HL-60/S4 treated with phorbol 12-myristate 13-acetate at 8.2 ng/mL for 4 days and 3 days (cell line): ENCODE results near the gene NLRP4.

Experiments
- in situ Hi-C: fragments of 300-500 bp; cut with MboI; formaldehyde crosslinking; loops from 2 replicates; pipeline ENCODE4 v1.15.0; 2022; ENCODE audit warnings: low sequenced_read_pairs

Gene NLRP4, protein sequence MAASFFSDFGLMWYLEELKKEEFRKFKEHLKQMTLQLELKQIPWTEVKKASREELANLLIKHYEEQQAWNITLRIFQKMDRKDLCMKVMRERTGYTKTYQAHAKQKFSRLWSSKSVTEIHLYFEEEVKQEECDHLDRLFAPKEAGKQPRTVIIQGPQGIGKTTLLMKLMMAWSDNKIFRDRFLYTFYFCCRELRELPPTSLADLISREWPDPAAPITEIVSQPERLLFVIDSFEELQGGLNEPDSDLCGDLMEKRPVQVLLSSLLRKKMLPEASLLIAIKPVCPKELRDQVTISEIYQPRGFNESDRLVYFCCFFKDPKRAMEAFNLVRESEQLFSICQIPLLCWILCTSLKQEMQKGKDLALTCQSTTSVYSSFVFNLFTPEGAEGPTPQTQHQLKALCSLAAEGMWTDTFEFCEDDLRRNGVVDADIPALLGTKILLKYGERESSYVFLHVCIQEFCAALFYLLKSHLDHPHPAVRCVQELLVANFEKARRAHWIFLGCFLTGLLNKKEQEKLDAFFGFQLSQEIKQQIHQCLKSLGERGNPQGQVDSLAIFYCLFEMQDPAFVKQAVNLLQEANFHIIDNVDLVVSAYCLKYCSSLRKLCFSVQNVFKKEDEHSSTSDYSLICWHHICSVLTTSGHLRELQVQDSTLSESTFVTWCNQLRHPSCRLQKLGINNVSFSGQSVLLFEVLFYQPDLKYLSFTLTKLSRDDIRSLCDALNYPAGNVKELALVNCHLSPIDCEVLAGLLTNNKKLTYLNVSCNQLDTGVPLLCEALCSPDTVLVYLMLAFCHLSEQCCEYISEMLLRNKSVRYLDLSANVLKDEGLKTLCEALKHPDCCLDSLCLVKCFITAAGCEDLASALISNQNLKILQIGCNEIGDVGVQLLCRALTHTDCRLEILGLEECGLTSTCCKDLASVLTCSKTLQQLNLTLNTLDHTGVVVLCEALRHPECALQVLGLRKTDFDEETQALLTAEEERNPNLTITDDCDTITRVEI

DNA sequence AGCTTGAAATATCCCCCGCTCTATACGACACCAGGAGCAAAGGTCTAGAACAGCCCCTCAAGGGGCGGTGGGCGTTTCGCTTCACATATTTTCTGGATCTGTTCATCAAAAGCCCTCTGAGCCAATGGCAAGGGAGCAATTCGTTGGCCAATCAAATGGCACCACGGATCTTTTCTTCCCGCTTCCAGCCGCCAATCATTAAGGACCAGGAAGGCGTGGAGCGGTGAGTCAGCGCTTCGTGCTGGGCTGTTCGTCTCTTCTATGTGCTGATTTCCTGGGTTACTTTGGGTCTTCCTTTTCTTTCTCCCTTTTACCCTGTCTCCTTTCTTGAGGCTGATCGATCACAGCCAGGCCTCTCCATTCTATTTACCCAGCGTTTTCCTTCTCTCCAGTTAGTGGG lies at the start of gene NLRP4:
NLRP4 (plus strand) TSS at position 201 of the 400 bp plus-strand sequence. CDS start 15,541 bp downstream, outside the sequence.
- in situ Hi-C loops, result no loop called here

- in situ Hi-C loops, result no loop called here
Measured at GRCh38 chr19:55795021-55795420, 41.3 kb upstream of the NLRP4 start.

DNA sequence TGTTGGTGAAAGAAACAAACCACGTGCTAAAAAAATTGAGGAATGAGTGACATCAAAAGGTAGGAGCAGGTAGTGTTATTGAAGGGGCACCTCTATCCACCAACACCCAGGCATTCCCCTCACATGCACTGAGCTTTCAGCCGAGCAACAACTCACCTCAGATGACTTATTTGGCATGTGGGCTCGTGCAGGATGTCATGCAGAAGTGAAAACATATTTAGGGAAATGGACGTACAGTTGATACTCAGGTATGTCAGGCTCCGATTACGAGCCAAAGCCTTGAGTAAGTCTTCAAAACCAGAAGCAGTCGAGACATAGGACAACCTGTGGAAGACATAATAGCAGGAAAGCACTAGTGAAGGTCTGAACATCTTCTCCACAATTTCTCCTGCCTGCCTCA lies 34.9 kb upstream of the NLRP4 start:
- in situ Hi-C loops, result no loop called here

- in situ Hi-C loops, result no loop called here
Measured at GRCh38 chr19:55802281-55802680, 34.1 kb upstream of the NLRP4 start.

GRCh38 chr19:55809381-55810058 lies 26.8 kb upstream of the NLRP4 start:
- in situ Hi-C loops, result no loop called here

GRCh38 chr19:55811340-55811739 lies 25.0 kb upstream of the NLRP4 start:
- in situ Hi-C loops, result no loop called here

- in situ Hi-C loops, result no loop called here
Measured at GRCh38 chr19:55812449-55812848, 23.9 kb upstream of the NLRP4 start.

GRCh38 chr19:55813906-55814305 lies 22.4 kb upstream of the NLRP4 start:
- in situ Hi-C loops, result no loop called here

GRCh38 chr19:55820037-55820436 lies 16.3 kb upstream of the NLRP4 start:
- in situ Hi-C loops, result no loop called here

GRCh38 chr19:55830656-55831055 lies 5.7 kb upstream of the NLRP4 start:
- in situ Hi-C loops, result no loop called here

- in situ Hi-C loops, result no loop called here
Measured at GRCh38 chr19:55831846-55832245, 4.5 kb upstream of the NLRP4 start, which contains the start of gene NLRP11. Gene NLRP11, minus strand, starts transcription at chr19:55831999. Its CDS starts 13,825 bp downstream, at chr19:55818174.

- in situ Hi-C loops, result no loop called here
Measured at GRCh38 chr19:55832676-55833075, 3.7 kb upstream of the NLRP4 start.

DNA sequence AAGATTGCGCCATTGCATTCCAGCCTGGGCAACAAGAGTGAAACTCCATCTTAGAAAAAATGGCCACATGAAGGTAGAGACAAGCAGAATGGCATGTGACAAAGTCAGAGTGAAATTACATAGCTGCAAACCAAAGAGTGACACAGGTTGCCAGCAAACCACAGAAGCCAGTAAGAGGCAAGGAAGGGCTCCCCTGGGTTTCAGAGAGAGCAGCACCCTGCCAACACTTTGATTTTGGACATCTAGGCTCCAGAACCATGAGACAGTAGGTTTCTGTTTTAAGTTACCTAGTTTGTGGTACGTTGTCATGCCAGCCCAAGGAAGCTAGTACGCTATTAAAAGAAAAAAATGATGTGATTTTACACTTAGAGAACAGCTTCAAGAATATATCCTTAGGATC lies 1.9 kb downstream of the NLRP4 start:
- in situ Hi-C loops, result no loop called here

DNA sequence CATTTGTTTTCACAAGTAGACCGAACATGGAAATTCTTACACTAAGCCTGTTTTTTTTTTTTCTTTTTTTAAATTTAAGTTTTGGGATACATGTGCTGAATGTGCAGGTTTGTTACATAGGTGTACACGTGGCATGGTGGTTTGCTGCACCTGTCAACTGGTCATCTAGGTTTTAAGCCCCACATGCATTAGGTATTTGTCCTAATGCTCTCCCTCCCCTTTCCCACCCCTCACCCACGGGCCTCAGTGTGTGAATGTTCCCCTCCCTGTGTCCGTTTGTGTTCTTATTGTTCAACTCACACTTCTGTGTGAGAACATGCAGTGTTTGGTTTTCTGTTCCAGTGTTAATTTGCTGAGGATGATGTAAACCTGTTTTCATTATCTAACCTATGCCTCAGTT lies 2.6 kb downstream of the NLRP4 start:
- in situ Hi-C loops, result no loop called here

- in situ Hi-C loops, result no loop called here
Measured at GRCh38 chr19:55855160-55855559, 18.8 kb downstream of the NLRP4 start.

- in situ Hi-C loops, result no loop called here
Measured at GRCh38 chr19:55857149-55857548, 20.8 kb downstream of the NLRP4 start.

DNA sequence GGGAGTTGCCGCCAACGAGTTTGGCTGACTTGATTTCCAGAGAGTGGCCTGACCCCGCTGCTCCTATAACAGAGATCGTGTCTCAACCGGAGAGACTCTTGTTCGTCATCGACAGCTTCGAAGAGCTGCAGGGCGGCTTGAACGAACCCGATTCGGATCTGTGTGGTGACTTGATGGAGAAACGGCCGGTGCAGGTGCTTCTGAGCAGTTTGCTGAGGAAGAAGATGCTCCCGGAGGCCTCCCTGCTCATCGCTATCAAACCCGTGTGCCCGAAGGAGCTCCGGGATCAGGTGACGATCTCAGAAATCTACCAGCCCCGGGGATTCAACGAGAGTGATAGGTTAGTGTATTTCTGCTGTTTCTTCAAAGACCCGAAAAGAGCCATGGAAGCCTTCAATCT lies 21.6 kb downstream of the NLRP4 start:
- in situ Hi-C loops, result no loop called here

- in situ Hi-C loops, result no loop called here
Measured at GRCh38 chr19:55858401-55858800, 22.1 kb downstream of the NLRP4 start.

GRCh38 chr19:55858969-55859368 lies 22.6 kb downstream of the NLRP4 start:
- in situ Hi-C loops, result no loop called here

DNA sequence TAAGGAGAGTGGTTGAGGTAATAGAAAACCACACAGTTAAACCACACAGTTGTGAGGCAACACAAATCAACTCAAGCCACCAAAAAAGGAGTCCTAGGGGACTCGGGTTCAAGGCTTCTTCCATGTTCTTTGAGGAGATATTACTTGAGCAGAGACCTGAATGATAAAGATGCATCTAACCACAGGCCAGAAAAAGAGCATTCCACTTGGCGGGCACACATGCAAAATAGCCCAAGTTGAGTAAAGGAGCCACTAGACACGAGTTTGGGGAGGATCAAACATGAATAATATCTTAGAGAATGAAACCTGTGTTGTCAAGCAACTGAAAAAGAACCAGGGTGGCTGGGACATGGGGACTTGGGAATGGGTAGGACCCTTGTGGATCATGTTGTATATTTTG lies 30.2 kb downstream of the NLRP4 start:
- in situ Hi-C loops, result no loop called here

DNA sequence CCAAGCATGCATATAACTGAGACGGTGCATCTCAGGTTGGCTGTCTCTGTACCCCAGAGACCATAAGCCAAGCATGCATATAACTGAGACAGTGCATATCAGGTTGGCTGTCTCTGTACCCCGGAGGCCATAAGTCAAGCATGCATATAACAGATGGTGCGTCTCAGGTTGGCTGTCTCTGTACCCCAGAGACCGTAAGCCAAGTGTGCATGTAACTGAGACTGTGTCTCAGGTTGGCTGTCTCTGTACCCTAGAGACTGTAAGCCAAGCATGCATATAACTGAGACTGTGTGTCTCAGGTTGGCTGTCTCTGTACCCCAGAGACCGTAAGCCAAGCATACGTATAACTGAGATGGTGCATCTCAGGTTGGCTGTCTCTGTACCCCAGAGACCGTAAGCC lies 30.8 kb downstream of the NLRP4 start:
- in situ Hi-C loops, result no loop called here
